Panc1 (cell line): ENCODE results near the gene PAFAH1B2.

Experiments
- CTCF ChIP-seq: fragments of 450-650 bp; IDR thresholded peaks from 2 replicates; pipeline ENCODE4 v1.5.1; 2017; ENCODE audit warnings: mild to moderate bottlenecking
- POLR2AphosphoS5 ChIP-seq: IDR thresholded peaks from 2 replicates; pipeline ENCODE4 v1.6.1; 2012; ENCODE audit warnings: mild to moderate bottlenecking, low read depth, low read length, moderate library complexity
- REST ChIP-seq, 2 experiments: IDR thresholded peaks; 2 replicates each; pipeline ENCODE4 v1.6.1; 2011 to 2012; ENCODE audit warnings: low read depth in 2 of 2, control low read depth in 1 of 2, low read length in 1 of 2, mild to moderate bottlenecking in 1 of 2, moderate library complexity in 1 of 2; ENCODE audit not compliant: insufficient read depth in 1 of 2
- SIN3A ChIP-seq: IDR thresholded peaks from 2 replicates; pipeline ENCODE4 v1.6.1; 2012; ENCODE audit warnings: low read depth, mild to moderate bottlenecking, low read length, moderate library complexity, borderline replicate concordance; ENCODE audit not compliant: insufficient read depth
- TCF7L2 ChIP-seq: IDR thresholded peaks from 2 replicates; pipeline ENCODE4 v1.6.1; 2011; ENCODE audit warnings: mild to moderate bottlenecking, low read depth, low read length, inconsistent platforms

- no peak for TF ChIP-seq CTCF
- no peak for TF ChIP-seq POLR2AphosphoS5
- TF ChIP-seq REST (IDR thresholded peaks at IDR 0.05; ENCODE audit: insufficient read depth in 1 of 2, low read depth in 2 of 2, low read length in 1 of 2), result no peak
- no peak for TF ChIP-seq TCF7L2
- no peak for TF ChIP-seq SIN3A
These were observed 28.8 kb downstream of the PAFAH1B2 start for GRCh38 chr11:117172724-117173421.
